HCT116 (cell line): Measurements from ENCODE around the gene PRR3. TPM values are rescaled to one million over a fixed set of nuclear protein-coding genes. Genes with fewer than 3 reads are reported as not detected.

ENCODE experiments used
- ATAC-seq: fragments of 200-7000 bp; cut with Tn5 transposase; 2 replicates; pipeline ENCODE4 v1.9.1; 2020; ENCODE audit warnings: mild to moderate bottlenecking, moderate library complexity
- BruUV-seq: library from RNA; stranded (reverse); fragments of 400-500 nt; replicated peaks from 2 replicates; lab custom pipeline; 2021; lab: Mats Ljungman, UMichigan
- CTCF ChIA-PET: fragments of 300-600 bp; sonication (Branson Sonifier 250); formaldehyde crosslinking; loops from one replicate; lab custom pipeline; 2021; ENCODE audit warnings: antibody characterized with exemption; lab: Charles Lee
- POLR2A ChIA-PET: fragments of 300-600, 350-600 bp; sonication (Branson Sonifier 250); formaldehyde crosslinking; loops from one replicate; lab custom pipeline; 2021; ENCODE audit warnings: antibody characterized with exemption; lab: Charles Lee
- RAD21 ChIA-PET, 2 experiments: fragments of 300-600 bp; sonication (Branson Sonifier 250); formaldehyde crosslinking; loops; one replicate each; lab custom pipeline; 2023; ENCODE audit warnings: low total read pairs in 2 of 2; ENCODE audit not compliant: uncharacterized antibody in 2 of 2, unreplicated experiment in 2 of 2, low non-redundant PET in 1 of 2; lab: Charles Lee
- DNase-seq: peaks from one replicate; pipeline ENCODE4 v3.0.0-alpha.2; 2010; ENCODE audit warnings: low read depth, low spot score
- H2AFZ ChIP-seq: fragments of 200-600 bp; shearing (Covaris generic), sonication (generic); 2 replicates; pipeline ENCODE4 v1.6.1; 2017; ENCODE audit warnings: low read depth, mixed run types, mixed read lengths, antibody characterized with exemption, low read length; ENCODE audit not compliant: poor library complexity, severe bottlenecking
- H3K27ac ChIP-seq: 2 replicates; pipeline ENCODE4 v1.5.1; 2012; ENCODE audit warnings: low read depth, low read length
- H3K27me3 ChIP-seq: fragments of 200-600 bp; sonication (generic); 2 replicates; pipeline ENCODE4 v1.6.1; 2016; ENCODE audit warnings: mixed run types, low read length, mixed read lengths; ENCODE audit not compliant: insufficient read depth
- H3K36me3 ChIP-seq, 2 experiments: fragments of 200-500 bp in 1 of 2; fragments of 200-600 bp in 1 of 2; sonication (Bioruptor generic) in 1 of 2; sonication (generic) in 1 of 2; 2 replicates each; pipeline versions ENCODE4 v1.5.1 to v1.6.1; 2014 to 2016; ENCODE audit warnings: low read length in 2 of 2, inconsistent platforms in 1 of 2, mixed read lengths in 1 of 2, mixed run types in 1 of 2; ENCODE audit not compliant: insufficient read depth in 2 of 2, control insufficient read depth in 1 of 2
- H3K4me1 ChIP-seq, 2 experiments: fragments of 200-600 bp in 1 of 2; sonication (generic) in 1 of 2; 2 replicates each; pipeline versions ENCODE4 v1.5.1 to v1.6.1; 2012 to 2017; ENCODE audit warnings: low read length in 2 of 2, inconsistent platforms in 1 of 2, mild to moderate bottlenecking in 1 of 2, mixed read lengths in 1 of 2, mixed run types in 1 of 2, moderate library complexity in 1 of 2; ENCODE audit not compliant: insufficient read depth in 2 of 2, control insufficient read depth in 1 of 2
- H3K4me2 ChIP-seq: fragments of 200-600 bp; sonication (generic); 2 replicates; pipeline ENCODE4 v1.6.1; 2017; ENCODE audit warnings: mixed run types, low read length, mixed read lengths
- H3K4me3 ChIP-seq, 2 experiments: fragments of 200-600 bp in 1 of 2; sonication (generic) in 1 of 2; replicated peaks in 1 of 2; 2 replicates each; pipeline ENCODE4 v1.5.1; 2011 to 2016; ENCODE audit warnings: low read length in 2 of 2, control low read depth in 1 of 2, low read depth in 1 of 2, mild to moderate bottlenecking in 1 of 2, mixed read lengths in 1 of 2, mixed run types in 1 of 2
- H3K79me2 ChIP-seq: fragments of 200-600 bp; sonication (generic); 2 replicates; pipeline ENCODE4 v1.6.1; 2017; ENCODE audit warnings: mild to moderate bottlenecking, mixed run types, low read length, moderate library complexity, mixed read lengths; ENCODE audit not compliant: insufficient read depth
- H3K9ac ChIP-seq: fragments of 200-600 bp; sonication (generic); 2 replicates; pipeline ENCODE4 v1.6.1; 2016; ENCODE audit warnings: low read length, mixed read lengths
- H3K9me2 ChIP-seq: fragments of 200-600 bp; sonication (generic), shearing (Covaris generic); 2 replicates; pipeline ENCODE4 v1.6.1; 2017; ENCODE audit warnings: mixed run types, mild to moderate bottlenecking, moderate library complexity; ENCODE audit not compliant: insufficient read depth
- H3K9me3 ChIP-seq, 2 experiments: fragments of 200-500 bp in 1 of 2; fragments of 200-600 bp in 1 of 2; sonication (Bioruptor generic) in 1 of 2; sonication (generic) in 1 of 2; 2 replicates each; pipeline ENCODE4 v1.6.1; 2014 to 2017; ENCODE audit warnings: low read length in 2 of 2, mixed read lengths in 2 of 2, inconsistent platforms in 1 of 2, low read depth in 1 of 2, mild to moderate bottlenecking in 1 of 2, mixed run types in 1 of 2, moderate library complexity in 1 of 2; ENCODE audit not compliant: control insufficient read depth in 1 of 2, insufficient read depth in 1 of 2
- H4K20me1 ChIP-seq: fragments of 200-600 bp; sonication (generic), shearing (Covaris generic); 2 replicates; pipeline ENCODE4 v1.6.1; 2017; ENCODE audit warnings: mixed run types, mild to moderate bottlenecking, moderate library complexity; ENCODE audit not compliant: insufficient read depth
- CEBPB ChIP-seq: IDR thresholded peaks from 2 replicates; pipeline ENCODE4 v1.6.1; 2012; ENCODE audit warnings: low read depth
- EGR1 ChIP-seq: IDR thresholded peaks from 2 replicates; pipeline ENCODE4 v1.6.1; 2012; ENCODE audit warnings: low read depth
- ELF1 ChIP-seq: IDR thresholded peaks from 2 replicates; pipeline ENCODE4 v1.6.1; 2012; ENCODE audit warnings: low read depth, borderline replicate concordance
- EZH2 ChIP-seq: fragments of 200-600 bp; sonication (generic); IDR thresholded peaks from 2 replicates; pipeline ENCODE4 v1.6.1; 2017; ENCODE audit warnings: antibody characterized with exemption, mixed run types
- EZH2phosphoT487 ChIP-seq: fragments of 200-600 bp; IDR thresholded peaks from 2 replicates; pipeline ENCODE4 v1.6.1; 2018; ENCODE audit warnings: antibody characterized with exemption, borderline replicate concordance
- FOSL1 ChIP-seq: IDR thresholded peaks from 2 replicates; pipeline ENCODE4 v1.6.1; 2012; ENCODE audit warnings: low read depth
- JUND ChIP-seq: IDR thresholded peaks from 2 replicates; pipeline ENCODE4 v1.6.1; 2012
- POLR2A ChIP-seq: IDR thresholded peaks from 2 replicates; pipeline ENCODE4 v1.7.0; 2011; ENCODE audit warnings: borderline replicate concordance; ENCODE audit not compliant: insufficient read depth, insufficient read length; ENCODE audit errors: extremely low read depth
- POLR2AphosphoS5 ChIP-seq: IDR thresholded peaks from 2 replicates; pipeline ENCODE4 v1.6.1; 2011; ENCODE audit warnings: mild to moderate bottlenecking, low read depth, low read length, moderate library complexity
- SIN3A ChIP-seq: IDR thresholded peaks from 2 replicates; pipeline ENCODE4 v1.6.1; 2012; ENCODE audit warnings: low read depth
- SP1 ChIP-seq: IDR thresholded peaks from 2 replicates; pipeline ENCODE4 v1.6.1; 2012; ENCODE audit warnings: low read depth
- SRF ChIP-seq: IDR thresholded peaks from 2 replicates; pipeline ENCODE4 v1.6.1; 2012; ENCODE audit warnings: low read depth
- TCF7L2 ChIP-seq: IDR thresholded peaks from 2 replicates; pipeline ENCODE4 v1.7.0; 2011; ENCODE audit warnings: borderline replicate concordance, inconsistent platforms; ENCODE audit not compliant: insufficient read depth, insufficient read length; ENCODE audit errors: extremely low read depth
- YY1 ChIP-seq: IDR thresholded peaks from 2 replicates; pipeline ENCODE4 v1.6.1; 2011; ENCODE audit warnings: low read length, low read depth, moderate library complexity, mild to moderate bottlenecking; ENCODE audit not compliant: insufficient replicate concordance; ENCODE audit errors: extremely low read depth
- ZFX ChIP-seq: fragments of 450-650 bp; IDR thresholded peaks from 2 replicates; pipeline ENCODE4 v1.6.1; 2017
- ZNF274 ChIP-seq: fragments of 200-500 bp; sonication (Bioruptor generic); IDR thresholded peaks from 2 replicates; pipeline ENCODE4 v1.6.1; 2014; ENCODE audit warnings: mild to moderate bottlenecking, low read depth, low read length, inconsistent platforms
- intact Hi-C: fragments of 100-400 bp; cut with micrococcal nuclease; formaldehyde crosslinking; loops from 2 replicates; pipeline ENCODE4 v1.10.0; 2022
- total RNA-seq: library from RNA; stranded (reverse); gene quantifications from one replicate; pipeline ENCODE4 v1.2.1, GENCODE V29; 2021; ENCODE audit not compliant: unreplicated experiment
- TF ChIP-seq, protein P1 (sequence below), 3 experiments: fragments of 200-600 bp in 1 of 3; sonication (generic) in 1 of 3; IDR thresholded peaks in 2 of 3; conservative IDR thresholded peaks in 1 of 3; 2 replicates each; pipeline ENCODE4 v1.5.1; 2012 to 2017; ENCODE audit warnings: low read depth in 2 of 3, low read length in 2 of 3, antibody characterized with exemption in 1 of 3, borderline replicate concordance in 1 of 3, control low read depth in 1 of 3, mild to moderate bottlenecking in 1 of 3, mixed read lengths in 1 of 3, mixed run types in 1 of 3, moderate library complexity in 1 of 3; ENCODE audit not compliant: insufficient read depth in 1 of 3
- TF ChIP-seq, protein P2 (sequence below): IDR thresholded peaks from 2 replicates; pipeline ENCODE4 v1.6.1; 2012; ENCODE audit warnings: low read depth
- TF ChIP-seq, protein P3 (sequence below): IDR thresholded peaks from 2 replicates; pipeline ENCODE4 v1.6.1; 2012

The PRR3 gene
- total RNA-seq, 1 experiment from 2014 or later, result 16.7 TPM

DNA sequence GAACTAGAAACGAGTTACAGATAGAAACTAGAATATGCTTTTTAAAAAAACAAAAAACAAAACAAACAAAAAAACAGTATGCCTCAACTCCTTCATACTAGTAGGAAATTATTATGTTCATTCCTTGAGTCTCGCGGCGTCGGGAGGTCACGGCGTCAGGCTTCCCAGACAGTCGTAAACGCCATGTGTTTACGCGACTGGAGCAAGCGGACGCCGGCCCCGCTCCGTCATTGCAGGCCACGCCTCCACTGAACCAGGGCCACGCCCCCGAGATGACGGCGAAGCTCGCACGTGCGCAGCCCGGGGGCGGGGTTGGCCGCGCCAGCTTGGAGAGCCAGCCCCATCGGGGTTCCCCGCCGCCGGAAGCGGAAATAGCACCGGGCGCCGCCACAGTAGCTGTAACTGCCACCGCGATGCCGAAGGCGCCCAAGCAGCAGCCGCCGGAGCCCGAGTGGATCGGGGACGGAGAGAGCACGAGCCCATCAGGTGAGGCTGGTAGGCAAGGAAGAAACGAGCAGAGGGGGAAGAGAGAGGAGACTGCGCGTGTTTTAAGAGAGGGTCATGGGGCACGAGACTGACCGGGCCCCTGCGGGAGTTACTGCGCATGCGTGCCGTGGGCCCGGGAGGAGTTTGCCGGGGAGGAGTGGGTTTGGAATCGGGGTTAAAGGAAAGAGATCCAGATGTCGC, 14.1 kb downstream of the PRR3 start, which contains the start of gene ABCF1:
TSS of gene ABCF1 (plus strand) at position 368 of the 687 bp plus-strand sequence. CDS start at position 414, 46 bp downstream.
- Histone ChIP-seq H3K27ac (peak within 1 kb of the TSS; percentile 72), H3K9me2 (no peaks in the 10 kb centered on the region), H3K79me2 (peaks cover 49% of the 10 kb centered on the region), H3K4me1 (peaks cover 9 to 29% of the 10 kb centered on the region in 2 experiments), H2AFZ (peak within 1 kb of the TSS; percentile 24), H3K4me3 (peak within 1 kb of the TSS; percentile 66 to 97), H3K9ac (peak within 1 kb of the TSS; percentile 85), H3K27me3 (no peaks in the 10 kb centered on the region), H3K4me2 (peak within 1 kb of the TSS; percentile 88), H3K9me3 (no peaks in the 10 kb centered on the region), H4K20me1 (peaks cover 12% of the 10 kb centered on the region; the same call in 1 of the 2 replicates), H3K36me3 (peaks cover 2 to 12% of the 10 kb centered on the region in 2 experiments; a peak in 3 of 4 replicates)
- POLR2A ChIA-PET, result interaction anchor here (1.0 to 1.1 kb wide), 5 partner anchors 15 to 45 kb away, joined by 3 to 12 read pairs (median 6); partner anchors contain the start of genes GNL1 and PRR3
- ATAC-seq, result peak; percentile 92
- BruUV-seq, result no TSS peak
- CTCF ChIA-PET, result interaction anchor here (0.6 to 1.3 kb wide), 3 partner anchors 26 to 30 kb away, joined by 3 to 6 read pairs (median 3); no protein-coding TSS in a partner anchor
- intact Hi-C loops, result loop anchor here (1.0 kb wide), 1 partner anchor 15 kb away; the partner anchor contains the start of gene GNL1
- peak; percentile 93 for DNase-seq
- RAD21 ChIA-PET, result no interaction called here
- TF ChIP-seq ELF1 (peak; percentile 44; the same call in 1 of the 2 replicates), FOSL1 (no peak), ZNF274 (no peak), POLR2AphosphoS5 (peak; percentile 89), SRF (0 out of 2 replicates have a peak, but pooled peaks have one; percentile 50), EZH2 (no peak), SP1 (peak; percentile 78), ZFX (peak; percentile 73), YY1 (peak; percentile 56), JUND (no peak), TCF7L2 (peak; percentile 15), EGR1 (peak; percentile 88), POLR2A (peak; percentile 48), EZH2phosphoT487 (no peak), CEBPB (no peak), SIN3A (peak; percentile 97)
- TF ChIP-seq, protein P1, sequence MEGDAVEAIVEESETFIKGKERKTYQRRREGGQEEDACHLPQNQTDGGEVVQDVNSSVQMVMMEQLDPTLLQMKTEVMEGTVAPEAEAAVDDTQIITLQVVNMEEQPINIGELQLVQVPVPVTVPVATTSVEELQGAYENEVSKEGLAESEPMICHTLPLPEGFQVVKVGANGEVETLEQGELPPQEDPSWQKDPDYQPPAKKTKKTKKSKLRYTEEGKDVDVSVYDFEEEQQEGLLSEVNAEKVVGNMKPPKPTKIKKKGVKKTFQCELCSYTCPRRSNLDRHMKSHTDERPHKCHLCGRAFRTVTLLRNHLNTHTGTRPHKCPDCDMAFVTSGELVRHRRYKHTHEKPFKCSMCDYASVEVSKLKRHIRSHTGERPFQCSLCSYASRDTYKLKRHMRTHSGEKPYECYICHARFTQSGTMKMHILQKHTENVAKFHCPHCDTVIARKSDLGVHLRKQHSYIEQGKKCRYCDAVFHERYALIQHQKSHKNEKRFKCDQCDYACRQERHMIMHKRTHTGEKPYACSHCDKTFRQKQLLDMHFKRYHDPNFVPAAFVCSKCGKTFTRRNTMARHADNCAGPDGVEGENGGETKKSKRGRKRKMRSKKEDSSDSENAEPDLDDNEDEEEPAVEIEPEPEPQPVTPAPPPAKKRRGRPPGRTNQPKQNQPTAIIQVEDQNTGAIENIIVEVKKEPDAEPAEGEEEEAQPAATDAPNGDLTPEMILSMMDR (IDR thresholded peaks at IDR 0.05 in 2 of 3, conservative IDR thresholded peaks at IDR 0.05 in 1 of 3; ENCODE audit: borderline replicate concordance in 1 of 3, insufficient read depth in 1 of 3, low read depth in 2 of 3, low read length in 2 of 3), result no peak
- TF ChIP-seq, protein P2, sequence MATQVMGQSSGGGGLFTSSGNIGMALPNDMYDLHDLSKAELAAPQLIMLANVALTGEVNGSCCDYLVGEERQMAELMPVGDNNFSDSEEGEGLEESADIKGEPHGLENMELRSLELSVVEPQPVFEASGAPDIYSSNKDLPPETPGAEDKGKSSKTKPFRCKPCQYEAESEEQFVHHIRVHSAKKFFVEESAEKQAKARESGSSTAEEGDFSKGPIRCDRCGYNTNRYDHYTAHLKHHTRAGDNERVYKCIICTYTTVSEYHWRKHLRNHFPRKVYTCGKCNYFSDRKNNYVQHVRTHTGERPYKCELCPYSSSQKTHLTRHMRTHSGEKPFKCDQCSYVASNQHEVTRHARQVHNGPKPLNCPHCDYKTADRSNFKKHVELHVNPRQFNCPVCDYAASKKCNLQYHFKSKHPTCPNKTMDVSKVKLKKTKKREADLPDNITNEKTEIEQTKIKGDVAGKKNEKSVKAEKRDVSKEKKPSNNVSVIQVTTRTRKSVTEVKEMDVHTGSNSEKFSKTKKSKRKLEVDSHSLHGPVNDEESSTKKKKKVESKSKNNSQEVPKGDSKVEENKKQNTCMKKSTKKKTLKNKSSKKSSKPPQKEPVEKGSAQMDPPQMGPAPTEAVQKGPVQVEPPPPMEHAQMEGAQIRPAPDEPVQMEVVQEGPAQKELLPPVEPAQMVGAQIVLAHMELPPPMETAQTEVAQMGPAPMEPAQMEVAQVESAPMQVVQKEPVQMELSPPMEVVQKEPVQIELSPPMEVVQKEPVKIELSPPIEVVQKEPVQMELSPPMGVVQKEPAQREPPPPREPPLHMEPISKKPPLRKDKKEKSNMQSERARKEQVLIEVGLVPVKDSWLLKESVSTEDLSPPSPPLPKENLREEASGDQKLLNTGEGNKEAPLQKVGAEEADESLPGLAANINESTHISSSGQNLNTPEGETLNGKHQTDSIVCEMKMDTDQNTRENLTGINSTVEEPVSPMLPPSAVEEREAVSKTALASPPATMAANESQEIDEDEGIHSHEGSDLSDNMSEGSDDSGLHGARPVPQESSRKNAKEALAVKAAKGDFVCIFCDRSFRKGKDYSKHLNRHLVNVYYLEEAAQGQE, result no peak
- TF ChIP-seq, protein P3, sequence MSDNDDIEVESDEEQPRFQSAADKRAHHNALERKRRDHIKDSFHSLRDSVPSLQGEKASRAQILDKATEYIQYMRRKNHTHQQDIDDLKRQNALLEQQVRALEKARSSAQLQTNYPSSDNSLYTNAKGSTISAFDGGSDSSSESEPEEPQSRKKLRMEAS, result peak; percentile 99
